HG03457 (cell line): ENCODE results near the gene DGKQ.
"Not testable (repeated sequence)": the region's sequence is repeated elsewhere in the genome, so short reads cannot be mapped to it uniquely, and the experiment has no call there.

Experiments
- ATAC-seq: cut with Tn5 transposase; IDR thresholded peaks from one replicate; pipeline ENCODE4 v1.9.1; 2021; ENCODE audit warnings: moderate number of reproducible peaks; ENCODE audit not compliant: unreplicated experiment

Gene DGKQ

GRCh38 chr4:1011022-1011665 is 37.8 kb upstream of the DGKQ start, which contains the start of gene FGFRL1:
FGFRL1 (plus strand) TSS chr4:1011626; CDS start chr4:1012486, 860 bp downstream.
- ATAC-seq = no peak

GRCh38 chr4:1010395-1011021 is 37.1 kb upstream of the DGKQ start:
- ATAC-seq = no peak

GRCh38 chr4:1009542-1010394 is 36.4 kb upstream of the DGKQ start:
- ATAC-seq = no peak

GRCh38 chr4:1008840-1009541 is 35.6 kb upstream of the DGKQ start:
- ATAC-seq = no peak

- ATAC-seq = no peak
These were observed 33.5 kb upstream of the DGKQ start for GRCh38 chr4:1006856-1007255.

- no peak for ATAC-seq
These were observed 31.5 kb upstream of the DGKQ start for GRCh38 chr4:1004557-1005485.

- no peak for ATAC-seq
These were observed 30.7 kb upstream of the DGKQ start for GRCh38 chr4:1004071-1004418.

- ATAC-seq = no peak
These were observed 30.1 kb upstream of the DGKQ start for GRCh38 chr4:1003271-1004070.

GRCh38 chr4:1002631-1003251 is 29.4 kb upstream of the DGKQ start:
- no peak for ATAC-seq

GRCh38 chr4:1002131-1002630 is 28.8 kb upstream of the DGKQ start:
- ATAC-seq = no peak

GRCh38 chr4:1001561-1002130 is 28.3 kb upstream of the DGKQ start:
- ATAC-seq = no peak

GRCh38 chr4:1000686-1001260 is 27.4 kb upstream of the DGKQ start:
- ATAC-seq = no peak

- no peak for ATAC-seq
These were observed 26.6 kb upstream of the DGKQ start for GRCh38 chr4:999882-1000425.

- not testable (repeated sequence) for ATAC-seq
These were observed 26.0 kb upstream of the DGKQ start for GRCh38 chr4:999240-999863.

GRCh38 chr4:998096-998691 is 24.8 kb upstream of the DGKQ start:
- no peak for ATAC-seq

- no peak for ATAC-seq
These were observed 24.2 kb upstream of the DGKQ start for GRCh38 chr4:997375-998071.
